GM12878 (cell line): ENCODE data around the gene BANP. TPM values are rescaled to one million over a fixed set of nuclear protein-coding genes. Genes with fewer than 3 reads are reported as not detected.

Experiments
- ATAC-seq: fragments of 200-7000 bp; cut with Tn5 transposase; 3 replicates; pipeline ENCODE4 v1.9.1; 2020; ENCODE audit warnings: mild to moderate bottlenecking, moderate library complexity
- BruUV-seq: library from RNA; stranded (reverse); fragments of 400-500 nt; replicated peaks from 2 replicates; lab custom pipeline; 2021; lab: Mats Ljungman, UMichigan
- CTCF ChIA-PET: fragments of 300-600 bp; sonication (Branson Sonifier 250); formaldehyde crosslinking; extraction: SDS; loops from one replicate; lab custom pipeline; 2021; ENCODE audit warnings: inconsistent platforms; lab: Yijun Ruan, JAX
- POLR2A ChIA-PET: fragments of 350-600 bp; formaldehyde crosslinking; extraction: SDS; loops from one replicate; lab custom pipeline; 2021; ENCODE audit warnings: inconsistent platforms; lab: Charles Lee
- RAD21 ChIA-PET: fragments of 300-600 bp; sonication (Branson Sonifier 250); formaldehyde crosslinking; loops from one replicate; lab custom pipeline; 2023; ENCODE audit warnings: antibody characterized with exemption; ENCODE audit not compliant: unreplicated experiment; lab: Charles Lee
- SMC1A ChIA-PET: fragments of 300-600 bp; sonication (Branson Sonifier 250); formaldehyde crosslinking; loops from one replicate; lab custom pipeline; 2023; ENCODE audit not compliant: unreplicated experiment, uncharacterized antibody; lab: Charles Lee
- DNase-seq: peaks from one replicate; pipeline ENCODE4 v3.0.0-alpha.2; 2011; ENCODE audit warnings: low read depth, low spot score
- FAIRE-seq: peaks from 3 replicates; lab custom pipeline; 2011; peaks lifted over from hg19 to GRCh38; lab: Jason Lieb, UNC
- H2AFZ ChIP-seq: 2 replicates; pipeline ENCODE4 v1.6.0; 2011; ENCODE audit warnings: low read depth, low read length, control low read depth; ENCODE audit not compliant: control insufficient read depth
- H3K27ac ChIP-seq: 2 replicates; pipeline ENCODE4 v1.5.1; 2011; ENCODE audit warnings: control low read depth; ENCODE audit not compliant: control insufficient read depth, insufficient read depth
- H3K27me3 ChIP-seq, 2 experiments: replicated peaks in 1 of 2; 2 replicates each; pipeline versions ENCODE4 v1.6.0 to v1.6.1; 2011; ENCODE audit warnings: low read length in 1 of 2; ENCODE audit not compliant: control insufficient read depth in 2 of 2, insufficient read depth in 2 of 2
- H3K36me3 ChIP-seq, 2 experiments: 2 replicates each; pipeline ENCODE4 v1.5.1; 2011; ENCODE audit warnings: low read length in 1 of 2; ENCODE audit not compliant: control insufficient read depth in 2 of 2, insufficient read depth in 2 of 2
- H3K4me1 ChIP-seq: 2 replicates; pipeline ENCODE4 v1.6.1; 2011; ENCODE audit warnings: mild to moderate bottlenecking, low read length, moderate library complexity, mixed read lengths; ENCODE audit not compliant: control insufficient read depth, insufficient read depth
- H3K4me2 ChIP-seq: 2 replicates; pipeline ENCODE4 v1.6.0; 2011; ENCODE audit warnings: control low read depth; ENCODE audit not compliant: control insufficient read depth, insufficient read depth
- H3K4me3 ChIP-seq: fragments of 200-600 bp; sonication (generic); 2 replicates; pipeline ENCODE4 v1.5.1; 2016
- H3K79me2 ChIP-seq: 2 replicates; pipeline ENCODE4 v1.6.0; 2011; ENCODE audit warnings: low read length; ENCODE audit not compliant: control insufficient read depth, insufficient read depth
- H3K9ac ChIP-seq: 2 replicates; pipeline ENCODE4 v1.8.0; 2011; ENCODE audit warnings: low read length, control low read depth, mixed read lengths; ENCODE audit not compliant: control insufficient read depth, insufficient read depth
- H3K9me3 ChIP-seq: replicated peaks from 3 replicates; pipeline ENCODE4 v1.5.1; 2011; ENCODE audit warnings: mild to moderate bottlenecking, low read length; ENCODE audit not compliant: control insufficient read depth, insufficient read depth
- H4K20me1 ChIP-seq: 2 replicates; pipeline ENCODE4 v1.6.0; 2011; ENCODE audit not compliant: control insufficient read depth, insufficient read depth
- BACH1 ChIP-seq: fragments of 450-650 bp; IDR thresholded peaks from 2 replicates; pipeline ENCODE4 v1.6.1; 2017; ENCODE audit warnings: mild to moderate bottlenecking, borderline replicate concordance
- BRCA1 ChIP-seq: IDR thresholded peaks from 2 replicates; pipeline ENCODE4 v1.6.1; 2011; ENCODE audit warnings: low read depth, low read length, improper control_type of control experiment
- CBX3 ChIP-seq: fragments of 200-600 bp; sonication (generic); IDR thresholded peaks from 2 replicates; pipeline ENCODE4 v1.6.1; 2016; ENCODE audit warnings: low read depth, borderline replicate concordance
- CBX5 ChIP-seq: sonication (generic); IDR thresholded peaks from 2 replicates; pipeline ENCODE4 v1.6.1; 2016; ENCODE audit warnings: low read depth, moderate library complexity, mild to moderate bottlenecking, inconsistent platforms
- DPF2 ChIP-seq: fragments of 450-650 bp; IDR thresholded peaks from 2 replicates; pipeline ENCODE4 v1.6.1; 2017; ENCODE audit warnings: mild to moderate bottlenecking
- EP300 ChIP-seq, 2 experiments: fragments of 150-350 bp in 1 of 2; IDR thresholded peaks; 2 replicates each; pipeline ENCODE4 v1.6.1; 2011 to 2012; ENCODE audit warnings: low read depth in 2 of 2, low read length in 2 of 2, borderline replicate concordance in 1 of 2, improper control_type of control experiment in 1 of 2, inconsistent platforms in 1 of 2; ENCODE audit not compliant: control insufficient read depth in 1 of 2
- GABPA ChIP-seq: IDR thresholded peaks from 2 replicates; pipeline ENCODE4 v1.6.1; 2014; ENCODE audit warnings: antibody characterized with exemption, low read depth, mild to moderate bottlenecking, inconsistent platforms
- HSF1 ChIP-seq: fragments of 150-350 bp; IDR thresholded peaks from 2 replicates; pipeline ENCODE4 v1.6.1; 2014; ENCODE audit warnings: mild to moderate bottlenecking, low read depth, low read length
- NKRF ChIP-seq: fragments of 450-650 bp; conservative IDR thresholded peaks from 2 replicates; pipeline ENCODE4 v1.6.1; 2017; ENCODE audit warnings: mild to moderate bottlenecking, moderate library complexity
- SMAD1 ChIP-seq: fragments of 450-650 bp; IDR thresholded peaks from 2 replicates; pipeline ENCODE4 v1.6.1; 2018; ENCODE audit warnings: mild to moderate bottlenecking, low read depth; ENCODE audit not compliant: partially characterized antibody
- STAT3 ChIP-seq: IDR thresholded peaks from 2 replicates; pipeline ENCODE4 v1.6.1; 2011; ENCODE audit warnings: low read depth, low read length, improper control_type of control experiment
- TARDBP ChIP-seq: IDR thresholded peaks from 2 replicates; pipeline ENCODE4 v1.6.1; 2016; ENCODE audit warnings: borderline replicate concordance
- TBL1XR1 ChIP-seq: IDR thresholded peaks from 2 replicates; pipeline ENCODE4 v1.6.1; 2012; ENCODE audit warnings: low read depth, low read length, improper control_type of control experiment
- TCF3 ChIP-seq: IDR thresholded peaks from 2 replicates; pipeline ENCODE4 v1.6.1; 2012; ENCODE audit warnings: low read depth, mild to moderate bottlenecking, low read length, borderline replicate concordance; ENCODE audit not compliant: insufficient read depth
- ZBTB40 ChIP-seq: fragments of 450-650 bp; IDR thresholded peaks from 2 replicates; pipeline ENCODE4 v1.6.1; 2016; ENCODE audit warnings: mild to moderate bottlenecking, moderate library complexity, borderline replicate concordance
- ZSCAN29 ChIP-seq: fragments of 450-650 bp; IDR thresholded peaks from 2 replicates; pipeline ENCODE4 v1.6.1; 2017; ENCODE audit warnings: mild to moderate bottlenecking, moderate library complexity
- WGBS: methylation state at CpG from one replicate; pipeline ENCODE4 v1.1.6; 2016; ENCODE audit warnings: low lambda C conversion rate; ENCODE audit not compliant: insufficient replicate concordance, insufficient coverage; ENCODE audit errors: missing lambda C conversion rate; 5-methylcytosine and 5-hydroxymethylcytosine counted together
- in situ Hi-C: fragments of 300-500 bp; cut with MboI; formaldehyde crosslinking; loops from 9 replicates; pipeline ENCODE4 v1.14.3; 2018; ENCODE audit warnings: mixed read lengths
- intact Hi-C: fragments of 100-400 bp; cut with micrococcal nuclease; formaldehyde crosslinking; loops from one replicate; pipeline ENCODE4 v1.14.2; 2022; ENCODE audit not compliant: unreplicated experiment
- polyA plus RNA-seq, 11 experiments: library from polyadenylated mRNA; depleted of rRNA in 4 of 11; unstranded in 6 of 11; stranded (reverse) in 5 of 11; fragments of >200 nt; fragmentation: Nextera tagmentation in 4 of 11; fragmentation: Illumina TruSeq in 1 of 11; extraction: Ambion mirVana in 4 of 11; extraction: Trizol in 1 of 11; gene quantifications; 1 replicate in 1 of 11; 2 replicates in 10 of 11; pipeline versions ENCODE4 v1.2.1 to v1.2.3, GENCODE V29; 2011 to 2016; ENCODE audit warnings: inconsistent platforms in 2 of 11, missing spikeins in 2 of 11, low read depth in 1 of 11
- total RNA-seq, 4 experiments: library from RNA; depleted of rRNA in 3 of 4; stranded (reverse); fragments of >200 nt in 3 of 4; fragmentation: Illumina TruSeq in 1 of 4; extraction: Trizol in 1 of 4; gene quantifications; 2 replicates each; pipeline versions ENCODE4 v1.2.1 to v1.2.3, GENCODE V29; 2013 to 2021

The BANP gene
- total and polyA plus RNA-seq, 10 of the 15 experiments (the other 5 are each of a cell fraction or from before 2014, with no cell fraction given), result 3.9 to 21.9 (median 12.2) TPM

DNA sequence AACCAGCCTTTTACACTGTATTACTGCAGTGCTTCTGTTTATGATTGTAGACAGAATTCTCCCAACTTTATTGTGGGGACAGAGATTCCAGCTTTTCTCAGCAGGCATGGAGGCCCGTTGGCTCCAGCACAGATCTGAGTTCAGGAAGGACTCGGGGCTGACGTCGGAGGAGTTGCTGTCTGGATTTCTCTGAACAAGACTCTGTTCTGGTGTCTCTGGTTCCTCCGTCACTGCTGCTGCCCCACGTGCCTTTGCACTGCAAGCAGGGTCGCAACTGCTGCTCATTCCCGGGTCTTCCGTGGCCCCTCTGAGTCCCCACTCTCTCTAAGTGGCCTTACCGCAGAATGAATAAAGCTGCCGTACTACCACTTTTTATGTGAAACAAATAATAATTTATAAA lies 88.4 kb downstream of the BANP start:
- Histone ChIP-seq H3K79me2 (no peaks in the 10 kb centered on the region), H3K4me2 (no peak overlapping the region), H3K4me1 (no peaks in the 10 kb centered on the region), H3K27ac (no peak overlapping the region), H3K9me3 (no peaks in the 10 kb centered on the region), H3K36me3 (peaks cover 2 to 3% of the 10 kb centered on the region in 2 experiments; a peak in 3 of 4 replicates), H4K20me1 (no peaks in the 10 kb centered on the region), H3K4me3 (no peak overlapping the region), H3K27me3 (no peaks in the 10 kb centered on the region), H3K9ac (no peak overlapping the region), H2AFZ (no peak overlapping the region)
- no TSS peak for BruUV-seq
- no peak for DNase-seq
- SMC1A ChIA-PET, result no interaction called here
- CTCF ChIA-PET, result no interaction called here
- FAIRE-seq, result no peak
- no peak for TF ChIP-seq GABPA
- no peak for TF ChIP-seq CBX5
- no peak for TF ChIP-seq STAT3
- TF ChIP-seq ZBTB40, result no peak
- TF ChIP-seq BRCA1, result no peak
- TF ChIP-seq EP300 (IDR thresholded peaks at IDR 0.05; ENCODE audit: borderline replicate concordance in 1 of 2, control insufficient read depth in 1 of 2, low read depth in 2 of 2, low read length in 2 of 2), result no peak
- TF ChIP-seq ZSCAN29, result no peak
- TF ChIP-seq BACH1, result no peak
- TF ChIP-seq SMAD1, result no peak
- no peak for TF ChIP-seq NKRF
- TF ChIP-seq TBL1XR1, result no peak
- TF ChIP-seq CBX3, result no peak
- TF ChIP-seq HSF1, result no peak
- TF ChIP-seq TARDBP, result no peak
- TF ChIP-seq TCF3, result no peak
- no peak for TF ChIP-seq DPF2
- intact Hi-C loops, result no loop called here
- no peak for ATAC-seq
- WGBS, result 98% methylated on average over 7 of the region's 11 CpGs
- RAD21 ChIA-PET, result no interaction called here
- POLR2A ChIA-PET, result no interaction called here
- in situ Hi-C loops, result no loop called here
